K562 (cell line): ENCODE results near the gene TBC1D2. TPM values are rescaled to one million over a fixed set of nuclear protein-coding genes. Genes with fewer than 3 reads are reported as not detected.

Experiments used
- ATAC-seq: fragments of 200-7000 bp; cut with Tn5 transposase; 3 replicates; pipeline ENCODE4 v1.9.1; 2020; ENCODE audit warnings: moderate library complexity
- BruUV-seq: library from RNA; stranded (reverse); fragments of 400-500 nt; replicated peaks from 2 replicates; lab custom pipeline; 2021; lab: Mats Ljungman, UMichigan
- CTCF ChIA-PET: fragments of 300-600 bp; formaldehyde crosslinking; extraction: SDS; loops from one replicate; lab custom pipeline; 2021; ENCODE audit warnings: low intra/inter-chr PET ratio; lab: Yijun Ruan, JAX
- POLR2A ChIA-PET: fragments of 300-600, 350-650 bp; sonication (Branson Sonifier 250); formaldehyde crosslinking; extraction: SDS; loops from one replicate; lab custom pipeline; 2021; ENCODE audit warnings: antibody characterized with exemption, inconsistent platforms; lab: Yijun Ruan, JAX
- DNase-seq, 4 experiments: peaks; one replicate each; pipeline versions ENCODE4 v3.0.0 to v3.0.0-alpha.2; 2011 to 2018; ENCODE audit warnings: low spot score in 3 of 4, mixed read lengths in 3 of 4; ENCODE audit errors: extremely low read depth in 1 of 4
- FAIRE-seq: peaks from 2 replicates; lab custom pipeline; 2011; peaks lifted over from hg19 to GRCh38; lab: Jason Lieb, UNC
- H2AFZ ChIP-seq: 2 replicates; pipeline ENCODE4 v1.6.0; 2011; ENCODE audit warnings: low read depth, low read length, control low read depth, inconsistent platforms
- H3K27ac ChIP-seq: fragments of 200-600 bp; 3 replicates; pipeline ENCODE4 v1.8.0; 2011; ENCODE audit warnings: low read depth, mild to moderate bottlenecking, control low read depth, inconsistent platforms, low read length, moderate library complexity, mixed read lengths; ENCODE audit errors: extremely low read depth
- H3K27me3 ChIP-seq, 2 experiments: fragments of 300-600 bp in 1 of 2; 2 replicates in 1 of 2; 3 replicates in 1 of 2; pipeline versions ENCODE4 v1.6.0 to v1.8.0; 2011; ENCODE audit warnings: inconsistent platforms in 2 of 2, low read length in 2 of 2, mild to moderate bottlenecking in 1 of 2, mixed read lengths in 1 of 2, moderate library complexity in 1 of 2; ENCODE audit not compliant: control insufficient read depth in 2 of 2, insufficient read depth in 2 of 2
- H3K36me3 ChIP-seq: fragments of 300-600 bp; 3 replicates; pipeline ENCODE4 v1.8.0; 2011; ENCODE audit warnings: mild to moderate bottlenecking, low read length, inconsistent platforms; ENCODE audit not compliant: control insufficient read depth, insufficient read depth
- H3K4me1 ChIP-seq, 2 experiments: fragments of 200-600 bp in 1 of 2; replicated peaks in 1 of 2; 2 replicates in 1 of 2; 3 replicates in 1 of 2; pipeline versions ENCODE4 v1.5.1 to v1.8.0; 2011; ENCODE audit warnings: inconsistent platforms in 2 of 2, low read length in 2 of 2, mild to moderate bottlenecking in 1 of 2, mixed read lengths in 1 of 2, moderate library complexity in 1 of 2; ENCODE audit not compliant: control insufficient read depth in 2 of 2, insufficient read depth in 2 of 2
- H3K4me2 ChIP-seq: 2 replicates; pipeline ENCODE4 v1.6.1; 2011; ENCODE audit warnings: low read length, control low read depth, inconsistent platforms, mixed read lengths; ENCODE audit not compliant: insufficient read depth
- H3K4me3 ChIP-seq: fragments of 200-600 bp; sonication (generic), shearing (Covaris generic); 2 replicates; pipeline ENCODE4 v1.5.1; 2016; ENCODE audit warnings: control low read depth, inconsistent platforms
- H3K79me2 ChIP-seq: fragments of 200-600 bp; 3 replicates; pipeline ENCODE4 v1.8.0; 2011; ENCODE audit warnings: low read length, inconsistent platforms; ENCODE audit not compliant: control insufficient read depth, insufficient read depth
- H3K9ac ChIP-seq, 2 experiments: 2 replicates each; pipeline versions ENCODE4 v1.6.0 to v1.6.1; 2011; ENCODE audit warnings: low read depth in 2 of 2, low read length in 2 of 2, control low read depth in 1 of 2, inconsistent platforms in 1 of 2, mild to moderate bottlenecking in 1 of 2, mixed read lengths in 1 of 2; ENCODE audit not compliant: insufficient read depth in 1 of 2
- H3K9me1 ChIP-seq: one replicate; pipeline ENCODE4 v1.6.0; 2011; ENCODE audit warnings: inconsistent platforms, mild to moderate bottlenecking, low read length, moderate library complexity; ENCODE audit not compliant: control insufficient read depth, insufficient read depth
- H3K9me3 ChIP-seq: replicated peaks from 2 replicates; pipeline ENCODE4 v1.5.1; 2011; ENCODE audit warnings: low read depth, low read length, inconsistent platforms; ENCODE audit not compliant: control insufficient read depth, insufficient read depth
- H4K20me1 ChIP-seq: replicated peaks from 2 replicates; pipeline ENCODE4 v1.6.1; 2011; ENCODE audit warnings: low read length, inconsistent platforms, mixed read lengths; ENCODE audit not compliant: control insufficient read depth, insufficient read depth
- ARHGAP35 ChIP-seq: fragments of 450-650 bp; IDR thresholded peaks from 2 replicates; pipeline ENCODE4 v1.6.1; 2018; ENCODE audit not compliant: partially characterized antibody
- DPF2 ChIP-seq: fragments of 450-650 bp; IDR thresholded peaks from 2 replicates; pipeline ENCODE4 v1.6.1; 2016
- HDAC1 ChIP-seq, 2 experiments: fragments of 450-650 bp; IDR thresholded peaks; 2 replicates each; pipeline ENCODE4 v1.6.1; 2016 to 2017; ENCODE audit warnings: inconsistent platforms in 1 of 2, mild to moderate bottlenecking in 1 of 2, moderate library complexity in 1 of 2
- HMG20A ChIP-seq: fragments of 450-650 bp; formaldehyde crosslinking; conservative IDR thresholded peaks from 2 replicates; pipeline ENCODE4 v1.4.0; 2020; ENCODE audit warnings: mild to moderate bottlenecking, mixed read lengths
- PML ChIP-seq: IDR thresholded peaks from 2 replicates; pipeline ENCODE4 v1.6.1; 2012; ENCODE audit warnings: low read length, inconsistent platforms
- RUNX1 ChIP-seq: sonication (generic); IDR thresholded peaks from 2 replicates; pipeline ENCODE4 v1.6.1; 2016; ENCODE audit warnings: antibody characterized with exemption, low read depth
- SOX6 ChIP-seq: fragments of 450-650 bp; IDR thresholded peaks from 2 replicates; pipeline ENCODE4 v1.6.1; 2014; ENCODE audit warnings: mild to moderate bottlenecking
- TCF3 ChIP-seq: sonication (generic); formaldehyde crosslinking; IDR thresholded peaks from 2 replicates; pipeline ENCODE4 v1.4.0; 2020; ENCODE audit warnings: mild to moderate bottlenecking, missing genetic modification reagents
- ZFP30 ChIP-seq: fragments of 250-450 bp; sonication (Bioruptor Pico); IDR thresholded peaks from 2 replicates; pipeline ENCODE4 v1.8.0; 2022; ENCODE audit warnings: moderate library complexity, mild to moderate bottlenecking, inconsistent platforms, borderline replicate concordance
- ZNF175 ChIP-seq: fragments of 200-800 bp; sonication (Bioruptor generic); IDR thresholded peaks from 2 replicates; pipeline ENCODE4 v1.6.1; 2016; ENCODE audit warnings: low read depth, mild to moderate bottlenecking, missing genetic modification characterization, missing compliant biosample characterization
- ZNF644 ChIP-seq: fragments of 200-800 bp; sonication (Bioruptor generic); IDR thresholded peaks from 2 replicates; pipeline ENCODE4 v1.6.1; 2016; ENCODE audit warnings: low read depth, missing genetic modification characterization, missing compliant biosample characterization
- WGBS: fragments of 100-300 bp; shearing (Covaris generic); methylation state at CpG from one replicate; pipeline ENCODE4 v1.1.6; 2016; ENCODE audit warnings: low coverage, mixed read lengths; ENCODE audit not compliant: insufficient coverage; ENCODE audit errors: missing lambda C conversion rate; 5-methylcytosine and 5-hydroxymethylcytosine counted together
- in situ Hi-C: fragments of 300-500 bp; cut with MboI; formaldehyde crosslinking; loops from 4 replicates; pipeline ENCODE4 v1.15.0; 2018; ENCODE audit warnings: inconsistent platforms, mixed read lengths
- intact Hi-C: fragments of 100-400 bp; cut with micrococcal nuclease; formaldehyde crosslinking; loops from 2 replicates; pipeline ENCODE4 v1.14.2; 2022
- polyA plus RNA-seq, 8 experiments: library from polyadenylated mRNA; depleted of rRNA in 4 of 8; stranded (reverse) in 5 of 8; unstranded in 3 of 8; fragments of >200 nt; fragmentation: Nextera tagmentation in 2 of 8; fragmentation: Illumina TruSeq in 1 of 8; extraction: Ambion mirVana in 2 of 8; extraction: Trizol in 1 of 8; gene quantifications; 2 replicates each; pipeline versions ENCODE4 v1.2.1 to v1.2.3, GENCODE V29; 2011 to 2014; ENCODE audit warnings: inconsistent platforms in 1 of 8, missing spikeins in 1 of 8
- total RNA-seq, 7 experiments: library from RNA; depleted of rRNA in 6 of 7; stranded (reverse); fragments of >200 nt in 6 of 7; fragmentation: Illumina TruSeq in 2 of 7; extraction: Trizol in 2 of 7; gene quantifications; 2 replicates each; pipeline versions ENCODE4 v1.2.1 to v1.2.3, GENCODE V29; 2011 to 2021; ENCODE audit warnings: low replicate concordance in 1 of 7
- TF ChIP-seq, protein P1 (sequence below): fragments of 450-650 bp; IDR thresholded peaks from 2 replicates; pipeline ENCODE4 v1.6.1; 2018; ENCODE audit not compliant: partially characterized antibody
- TF ChIP-seq, protein P2 (sequence below): sonication (generic); formaldehyde crosslinking; IDR thresholded peaks from 2 replicates; pipeline ENCODE4 v1.8.1; 2022; ENCODE audit warnings: missing genetic modification reagents

The TBC1D2 gene
- total and polyA plus RNA-seq, 9 of the 15 experiments (the other 6 are each of a cell fraction or from before 2014, with no cell fraction given), result 0.10 to 7.0 (median 2.5) TPM

DNA sequence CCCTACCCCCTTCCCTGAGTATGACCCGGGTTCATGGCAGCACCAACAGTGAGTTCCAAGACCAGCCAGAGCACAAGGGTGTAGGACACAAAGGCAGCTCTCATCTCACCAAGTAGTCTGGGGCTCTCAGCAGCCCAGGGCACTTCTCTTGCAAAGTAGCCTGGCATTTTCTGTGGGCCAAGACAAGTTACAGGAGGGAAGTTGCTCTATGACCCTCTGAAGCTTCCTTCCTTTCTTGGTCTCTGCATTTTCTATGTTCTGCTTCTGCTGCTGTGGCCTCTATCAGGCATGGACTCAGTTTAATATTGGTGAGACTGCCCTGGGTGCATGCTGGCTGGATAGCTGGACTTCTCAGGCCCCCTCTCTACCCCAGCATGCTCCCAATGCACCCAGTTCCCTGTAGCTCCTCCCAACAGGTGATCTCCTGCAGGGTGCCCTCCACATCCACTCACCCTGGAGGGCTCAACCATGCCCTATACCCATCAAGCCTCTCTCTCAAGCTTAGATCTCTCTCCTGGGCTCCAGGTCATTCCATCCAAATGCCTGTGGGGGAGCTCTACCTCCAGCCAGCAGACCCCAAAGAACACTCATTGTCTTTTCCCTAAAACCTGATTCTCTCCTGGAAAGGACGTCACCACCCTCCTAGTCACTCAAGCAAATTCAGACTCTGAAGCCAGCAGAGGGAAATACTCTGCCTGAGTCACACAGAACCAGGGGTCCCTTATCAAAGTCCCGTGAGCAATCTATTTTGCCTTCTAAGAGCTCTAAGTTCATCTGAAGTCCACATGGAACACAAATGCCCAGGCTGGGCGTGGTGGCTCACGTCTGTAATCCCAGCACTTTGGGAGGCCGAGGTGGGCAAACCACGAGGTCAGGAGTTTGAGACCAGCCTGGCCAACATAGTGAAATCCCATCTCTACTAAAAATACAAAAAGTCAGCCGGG, 13.8 kb downstream of the TBC1D2 start (continued):
- TF ChIP-seq ZFP30 (CRISPR knock-in tag), result no peak
- TF ChIP-seq ARHGAP35, result no peak

DNA sequence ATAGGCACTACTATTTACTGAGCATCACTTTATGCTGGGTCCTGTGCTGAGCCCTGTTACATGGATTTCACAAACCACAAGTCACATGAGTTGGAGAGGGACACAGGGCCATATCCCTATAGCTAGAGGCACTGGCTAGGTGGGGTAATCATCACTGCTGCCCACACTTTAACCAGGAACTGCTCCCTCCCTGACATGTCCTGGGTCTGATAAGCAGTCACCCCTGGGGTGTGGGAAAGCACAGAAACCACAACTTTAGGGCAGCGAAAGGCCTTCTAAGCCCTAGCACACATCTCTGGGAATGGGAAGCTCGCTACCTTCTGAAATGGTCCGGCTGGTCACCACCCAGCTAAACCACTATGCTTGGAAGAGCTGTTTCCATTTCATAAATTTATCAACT, 15.0 kb downstream of the TBC1D2 start:
- no peaks in the 10 kb centered on the region for H3K9me3 ChIP-seq
- 3% methylated on average over 3 of the region's 3 CpGs for WGBS
- H3K79me2 ChIP-seq, result no peaks in the 10 kb centered on the region; the same call in 2 of the 3 replicates
- no TSS peak for BruUV-seq
- H3K4me1 ChIP-seq, result peaks cover 21 to 37% of the 10 kb centered on the region in 2 experiments
- H4K20me1 ChIP-seq, result no peaks in the 10 kb centered on the region
- no peak overlapping the region for H3K4me3 ChIP-seq
- POLR2A ChIA-PET, result interaction anchor here (3.2 to 5.2 kb wide), 2 partner anchors 11 to 16 kb away, joined by 18 to 21 read pairs; partner anchors contain the start of gene TBC1D2
- CTCF ChIA-PET, result no interaction called here
- intact Hi-C loops, result loop anchor here (1.0 to 2.0 kb wide), 2 partner anchors 15 to 16 kb away; no protein-coding TSS in a partner anchor
- H3K27me3 ChIP-seq, result no peaks in the 10 kb centered on the region
- peak overlapping the region; percentile 1; the same call in 2 of the 3 replicates for H3K27ac ChIP-seq
- H3K36me3 ChIP-seq, result peaks cover 8% of the 10 kb centered on the region; the same call in 1 of the 3 replicates
- in situ Hi-C loops, result no loop called here
- peak overlapping the region; percentile 1 for H2AFZ ChIP-seq
- DNase-seq (peak; percentile 48 to 89 (median 66)), ATAC-seq (peak; percentile 84), FAIRE-seq (peak; percentile 96)
- no peak overlapping the region; a peak in 1 of 4 replicates for H3K9ac ChIP-seq
- H3K4me2 ChIP-seq, result peak overlapping the region; percentile 29
- no peaks in the 10 kb centered on the region for H3K9me1 ChIP-seq
- TF ChIP-seq ZNF175 (no peak), RUNX1 (peak; percentile 91; the same call in 1 of the 2 replicates), SOX6 (peak; percentile 52; the same call in 1 of the 2 replicates), HDAC1 (IDR thresholded peaks at IDR 0.05) (0 out of 4 replicates have a peak, but pooled peaks of 1 of the 2 experiments have one; percentile 52), TCF3 (peak; percentile 83), PML (peak; percentile 49; the same call in 1 of the 2 replicates), HMG20A (CRISPR knock-in tag) (no peak), ZNF644 (tag) (peak; percentile 47; the same call in 1 of the 2 replicates), DPF2 (peak; percentile 64; the same call in 1 of the 2 replicates)
- TF ChIP-seq, protein P1, sequence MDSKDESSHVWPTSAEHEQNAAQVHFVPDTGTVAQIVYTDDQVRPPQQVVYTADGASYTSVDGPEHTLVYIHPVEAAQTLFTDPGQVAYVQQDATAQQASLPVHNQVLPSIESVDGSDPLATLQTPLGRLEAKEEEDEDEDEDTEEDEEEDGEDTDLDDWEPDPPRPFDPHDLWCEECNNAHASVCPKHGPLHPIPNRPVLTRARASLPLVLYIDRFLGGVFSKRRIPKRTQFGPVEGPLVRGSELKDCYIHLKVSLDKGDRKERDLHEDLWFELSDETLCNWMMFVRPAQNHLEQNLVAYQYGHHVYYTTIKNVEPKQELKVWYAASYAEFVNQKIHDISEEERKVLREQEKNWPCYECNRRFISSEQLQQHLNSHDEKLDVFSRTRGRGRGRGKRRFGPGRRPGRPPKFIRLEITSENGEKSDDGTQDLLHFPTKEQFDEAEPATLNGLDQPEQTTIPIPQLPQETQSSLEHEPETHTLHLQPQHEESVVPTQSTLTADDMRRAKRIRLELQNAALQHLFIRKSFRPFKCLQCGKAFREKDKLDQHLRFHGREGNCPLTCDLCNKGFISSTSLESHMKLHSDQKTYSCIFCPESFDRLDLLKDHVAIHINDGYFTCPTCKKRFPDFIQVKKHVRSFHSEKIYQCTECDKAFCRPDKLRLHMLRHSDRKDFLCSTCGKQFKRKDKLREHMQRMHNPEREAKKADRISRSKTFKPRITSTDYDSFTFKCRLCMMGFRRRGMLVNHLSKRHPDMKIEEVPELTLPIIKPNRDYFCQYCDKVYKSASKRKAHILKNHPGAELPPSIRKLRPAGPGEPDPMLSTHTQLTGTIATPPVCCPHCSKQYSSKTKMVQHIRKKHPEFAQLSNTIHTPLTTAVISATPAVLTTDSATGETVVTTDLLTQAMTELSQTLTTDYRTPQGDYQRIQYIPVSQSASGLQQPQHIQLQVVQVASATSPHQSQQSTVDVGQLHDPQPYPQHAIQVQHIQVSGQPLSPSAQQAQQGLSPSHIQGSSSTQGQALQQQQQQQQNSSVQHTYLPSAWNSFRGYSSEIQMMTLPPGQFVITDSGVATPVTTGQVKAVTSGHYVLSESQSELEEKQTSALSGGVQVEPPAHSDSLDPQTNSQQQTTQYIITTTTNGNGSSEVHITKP, result peak; percentile 5
- TF ChIP-seq, protein P2, sequence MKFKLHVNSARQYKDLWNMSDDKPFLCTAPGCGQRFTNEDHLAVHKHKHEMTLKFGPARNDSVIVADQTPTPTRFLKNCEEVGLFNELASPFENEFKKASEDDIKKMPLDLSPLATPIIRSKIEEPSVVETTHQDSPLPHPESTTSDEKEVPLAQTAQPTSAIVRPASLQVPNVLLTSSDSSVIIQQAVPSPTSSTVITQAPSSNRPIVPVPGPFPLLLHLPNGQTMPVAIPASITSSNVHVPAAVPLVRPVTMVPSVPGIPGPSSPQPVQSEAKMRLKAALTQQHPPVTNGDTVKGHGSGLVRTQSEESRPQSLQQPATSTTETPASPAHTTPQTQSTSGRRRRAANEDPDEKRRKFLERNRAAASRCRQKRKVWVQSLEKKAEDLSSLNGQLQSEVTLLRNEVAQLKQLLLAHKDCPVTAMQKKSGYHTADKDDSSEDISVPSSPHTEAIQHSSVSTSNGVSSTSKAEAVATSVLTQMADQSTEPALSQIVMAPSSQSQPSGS, result no peak
